GM12864 (cell line): Measurements from ENCODE around the gene TIMM23.

Experiments
- DNase-seq: peaks from one replicate; pipeline ENCODE4 v3.0.0-alpha.2; 2011; ENCODE audit warnings: low read depth
- H3K4me3 ChIP-seq: 2 replicates; pipeline ENCODE4 v1.5.1; 2011; ENCODE audit warnings: mild to moderate bottlenecking, low read depth, low read length, control low read depth
- TF ChIP-seq, protein P1 (sequence below): IDR thresholded peaks from 2 replicates; pipeline ENCODE4 v1.5.1; 2011; ENCODE audit warnings: low read depth, mild to moderate bottlenecking, moderate library complexity, low read length, control low read depth, inconsistent platforms; ENCODE audit errors: missing control alignments

The TIMM23 gene

DNA sequence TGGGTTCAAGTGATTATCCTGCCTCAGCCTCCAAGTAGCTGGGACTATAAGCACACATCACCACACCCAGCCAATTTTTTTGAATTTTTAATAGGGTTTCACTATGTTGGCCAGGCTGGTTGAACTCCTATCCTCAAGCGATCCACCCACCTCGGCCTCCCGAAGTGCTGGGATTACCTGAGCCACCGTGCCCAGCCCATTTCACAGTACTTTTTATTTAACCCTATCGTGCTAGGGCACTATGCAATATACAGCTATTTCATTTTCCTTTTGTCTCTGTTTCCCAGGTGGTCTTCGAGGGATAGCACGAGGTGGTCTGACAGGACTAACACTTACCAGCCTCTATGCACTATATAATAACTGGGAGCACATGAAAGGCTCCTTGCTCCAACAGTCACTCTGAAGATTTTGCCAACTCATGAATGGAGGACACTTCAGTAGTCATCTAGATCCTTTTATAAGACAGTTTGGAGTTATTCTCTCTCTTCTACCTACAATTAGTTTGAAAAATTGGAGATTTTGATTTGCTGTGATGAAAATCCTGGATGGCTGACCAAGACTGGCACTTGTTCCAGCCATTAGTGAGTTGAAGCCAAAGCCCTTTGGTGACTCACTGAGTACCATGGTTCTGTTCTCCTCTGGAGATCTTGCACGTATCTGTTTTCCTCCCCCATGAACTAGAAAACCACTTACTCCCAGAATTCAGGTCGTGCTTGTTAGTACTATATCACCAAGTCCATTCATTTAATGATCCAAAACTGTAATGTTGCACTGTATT is 30.8 kb downstream of the TIMM23 start:
- no peak for DNase-seq
- TF ChIP-seq, protein P1, sequence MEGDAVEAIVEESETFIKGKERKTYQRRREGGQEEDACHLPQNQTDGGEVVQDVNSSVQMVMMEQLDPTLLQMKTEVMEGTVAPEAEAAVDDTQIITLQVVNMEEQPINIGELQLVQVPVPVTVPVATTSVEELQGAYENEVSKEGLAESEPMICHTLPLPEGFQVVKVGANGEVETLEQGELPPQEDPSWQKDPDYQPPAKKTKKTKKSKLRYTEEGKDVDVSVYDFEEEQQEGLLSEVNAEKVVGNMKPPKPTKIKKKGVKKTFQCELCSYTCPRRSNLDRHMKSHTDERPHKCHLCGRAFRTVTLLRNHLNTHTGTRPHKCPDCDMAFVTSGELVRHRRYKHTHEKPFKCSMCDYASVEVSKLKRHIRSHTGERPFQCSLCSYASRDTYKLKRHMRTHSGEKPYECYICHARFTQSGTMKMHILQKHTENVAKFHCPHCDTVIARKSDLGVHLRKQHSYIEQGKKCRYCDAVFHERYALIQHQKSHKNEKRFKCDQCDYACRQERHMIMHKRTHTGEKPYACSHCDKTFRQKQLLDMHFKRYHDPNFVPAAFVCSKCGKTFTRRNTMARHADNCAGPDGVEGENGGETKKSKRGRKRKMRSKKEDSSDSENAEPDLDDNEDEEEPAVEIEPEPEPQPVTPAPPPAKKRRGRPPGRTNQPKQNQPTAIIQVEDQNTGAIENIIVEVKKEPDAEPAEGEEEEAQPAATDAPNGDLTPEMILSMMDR, result no peak
- no peak overlapping the region for H3K4me3 ChIP-seq

DNA sequence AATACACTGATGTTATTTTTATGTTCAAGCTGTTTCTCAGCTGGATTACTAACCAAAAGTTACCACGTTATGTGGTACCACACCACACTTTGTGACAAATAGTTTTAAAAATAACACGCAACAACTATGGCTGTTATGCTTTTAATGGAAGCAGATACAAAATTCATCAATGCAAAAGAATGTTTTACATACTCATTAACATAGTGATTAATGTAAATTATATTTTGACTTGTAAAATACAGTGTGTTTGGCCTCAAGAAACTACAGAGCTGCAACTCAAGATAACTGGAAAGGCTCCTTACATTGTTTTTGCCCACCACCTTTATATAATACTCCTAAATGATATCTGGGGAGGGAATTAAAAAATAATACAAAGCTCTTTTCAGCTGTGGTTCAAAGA is 32.7 kb downstream of the TIMM23 start:
- H3K4me3 ChIP-seq, result no peak overlapping the region
- DNase-seq, result no peak
- TF ChIP-seq, protein P1, result no peak

DNA sequence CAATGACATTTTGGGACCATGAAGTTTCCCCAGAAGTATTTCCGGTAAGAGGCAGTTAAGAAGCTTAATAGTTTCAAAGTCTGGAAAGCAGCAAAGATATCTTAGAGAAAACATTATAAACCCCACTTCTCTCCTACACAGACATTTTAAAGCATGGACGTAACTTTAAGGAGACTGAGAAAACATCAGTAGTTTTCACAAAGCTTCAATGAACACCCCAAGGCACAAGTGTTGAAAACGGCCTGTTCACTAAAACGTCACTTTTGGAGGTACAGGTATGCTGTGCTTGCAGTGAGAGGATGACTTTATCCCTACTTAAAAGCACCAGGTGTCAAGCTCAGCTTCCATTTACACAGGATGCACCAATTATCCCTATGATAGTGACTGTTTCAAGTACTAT is 33.1 kb downstream of the TIMM23 start:
- no peak for DNase-seq
- no peak overlapping the region for H3K4me3 ChIP-seq
- TF ChIP-seq, protein P1, result no peak

GRCh38 chr10:46006219-46006618 is 33.9 kb downstream of the TIMM23 start:
- no peak overlapping the region for H3K4me3 ChIP-seq
- DNase-seq, result no peak

GRCh38 chr10:46012746-46013145 is 40.5 kb downstream of the TIMM23 start:
- DNase-seq, result no peak
- TF ChIP-seq, protein P1, result no peak
- no peak overlapping the region for H3K4me3 ChIP-seq

More at GRCh38 chr10:46006219-46006618, 33.9 kb downstream of the TIMM23 start:
- TF ChIP-seq, protein P1, result no peak

DNA sequence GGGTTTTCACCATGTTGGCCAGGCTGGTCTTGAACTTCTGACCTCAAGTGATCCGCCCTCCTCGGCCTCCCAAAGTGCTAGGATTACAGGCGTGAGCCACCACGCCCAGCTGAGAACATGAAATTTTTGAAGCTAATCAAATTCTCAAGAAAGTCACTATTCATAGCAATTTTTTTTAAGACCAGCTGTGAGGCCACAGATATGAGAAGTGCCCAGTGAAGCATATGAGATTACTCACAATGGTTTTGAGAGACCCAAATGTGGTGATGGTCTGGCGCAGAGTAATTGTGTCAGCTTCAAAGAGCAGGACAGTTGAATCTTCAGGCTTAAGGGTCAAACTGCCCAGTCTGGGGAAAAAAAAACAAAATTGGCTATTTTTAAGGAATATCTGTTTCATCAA is 41.9 kb downstream of the TIMM23 start:
- no peak overlapping the region for H3K4me3 ChIP-seq
- DNase-seq, result no peak
- TF ChIP-seq, protein P1, result no peak

GRCh38 chr10:46014683-46015405 is 42.6 kb downstream of the TIMM23 start:
- H3K4me3 ChIP-seq, result no peak overlapping the region

More at GRCh38 chr10:46014683-46015405, 42.6 kb downstream of the TIMM23 start:
- no peak for DNase-seq
- TF ChIP-seq, protein P1, result no peak
